SHP77 (cell line): Measurements from ENCODE around the gene SARNP.
A peak's percentile ranks its signal among the peaks of the same experiment; 100 is the strongest.
"Not testable (repeated sequence)": the region's sequence is repeated elsewhere in the genome, so short reads cannot be mapped to it uniquely, and the experiment has no call there.

ENCODE experiments used
- DNase-seq, 2 experiments: peaks; one replicate each; lab custom pipeline; 2025; lab: John Stamatoyannopoulos, UW

Gene SARNP

DNA sequence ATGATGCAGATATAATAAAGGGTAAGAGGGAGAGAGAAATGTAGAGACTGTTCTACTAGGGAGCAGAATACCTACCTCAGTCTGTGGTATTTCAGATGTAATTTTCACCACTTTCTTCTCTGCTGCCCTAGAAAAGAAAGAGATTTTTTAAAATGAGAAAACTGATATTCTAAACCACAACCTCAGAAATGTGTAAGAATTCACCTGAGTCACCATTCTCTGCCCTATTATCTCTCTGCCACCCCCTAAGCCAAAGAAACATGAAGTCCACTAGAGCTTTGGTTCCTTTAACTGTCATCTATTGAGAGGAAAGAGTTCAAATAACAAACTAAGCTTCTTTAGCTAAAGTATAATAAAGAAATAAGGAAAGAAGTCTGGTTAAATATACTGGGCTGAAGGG, 21.6 kb downstream of the SARNP start:
- no peak for DNase-seq

DNA sequence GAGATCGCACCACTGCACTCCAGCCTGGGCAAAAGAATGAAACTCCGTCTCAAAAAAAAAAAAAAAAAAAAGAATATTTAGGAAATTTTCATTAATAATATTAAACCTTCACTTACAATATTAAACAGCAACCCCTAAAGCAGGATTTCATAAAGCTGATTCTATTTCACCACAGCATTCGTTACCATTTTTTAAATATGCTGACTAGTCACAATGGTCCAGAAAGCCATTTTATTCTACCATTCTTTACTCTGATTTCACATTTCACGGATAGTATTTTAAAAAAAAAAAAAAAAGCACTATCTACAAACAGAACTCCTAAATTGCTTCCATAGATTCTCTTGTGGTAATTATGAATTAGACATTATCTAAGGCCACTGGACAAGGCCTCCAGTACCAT, 27.6 kb downstream of the SARNP start:
- DNase-seq: no peak

DNA sequence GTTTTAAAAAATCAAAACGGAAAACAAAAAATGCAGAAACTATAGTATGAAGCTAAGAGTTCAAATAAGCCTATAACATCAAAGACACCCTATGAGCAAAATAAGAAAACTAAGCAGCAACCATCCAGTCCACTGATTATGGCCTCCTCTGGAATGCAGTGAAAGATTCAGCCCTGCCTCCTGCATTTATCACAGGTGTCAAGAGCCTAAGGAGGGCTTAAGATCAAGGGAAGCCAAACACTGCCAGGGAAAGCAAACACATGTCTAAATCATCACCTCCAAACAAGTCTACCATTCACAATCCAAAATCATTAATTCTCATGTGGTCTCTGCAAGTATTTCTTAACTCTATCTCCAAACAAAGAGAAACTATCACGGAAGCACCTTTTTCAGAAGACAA, 28.4 kb downstream of the SARNP start:
- no peak for DNase-seq

DNA sequence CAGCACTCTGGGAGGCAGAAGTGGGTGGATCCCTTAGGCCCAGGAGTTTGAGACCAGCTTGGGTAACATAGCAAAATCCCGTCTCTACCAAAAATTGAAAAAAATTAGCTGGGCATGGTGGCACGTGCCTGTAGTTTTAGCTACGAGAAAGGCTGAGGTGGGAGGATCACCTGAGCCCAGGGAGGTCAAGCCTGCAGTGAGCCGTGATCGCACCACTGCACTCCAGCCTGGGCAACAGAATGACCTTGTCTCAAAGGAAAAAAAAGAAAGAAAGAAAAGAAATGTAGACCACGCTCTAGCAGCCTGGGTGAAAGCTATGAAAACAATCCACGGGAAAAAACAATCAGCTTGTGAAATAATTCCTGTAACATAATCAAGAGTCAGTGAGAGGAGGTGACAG, 29.0 kb downstream of the SARNP start:
- no peak for DNase-seq

DNA sequence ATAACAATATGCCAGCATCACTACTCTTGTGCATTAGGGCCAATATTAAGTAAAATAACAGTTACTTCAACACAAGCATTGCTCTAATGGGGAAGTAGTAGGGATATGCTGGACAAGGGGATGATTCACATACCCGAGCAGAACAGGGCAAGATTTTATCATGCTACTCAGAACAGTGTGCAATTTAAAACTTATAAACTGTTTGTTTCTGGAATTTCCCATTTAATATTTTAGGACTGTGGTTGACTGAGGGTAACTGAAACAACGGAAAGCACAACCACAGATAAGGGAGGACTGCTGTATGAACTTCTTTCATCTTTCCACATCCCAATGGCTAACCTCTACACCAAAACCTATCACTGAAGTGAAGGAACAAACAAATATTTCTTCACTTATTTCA, 36.8 kb downstream of the SARNP start:
- no peak for DNase-seq

DNA sequence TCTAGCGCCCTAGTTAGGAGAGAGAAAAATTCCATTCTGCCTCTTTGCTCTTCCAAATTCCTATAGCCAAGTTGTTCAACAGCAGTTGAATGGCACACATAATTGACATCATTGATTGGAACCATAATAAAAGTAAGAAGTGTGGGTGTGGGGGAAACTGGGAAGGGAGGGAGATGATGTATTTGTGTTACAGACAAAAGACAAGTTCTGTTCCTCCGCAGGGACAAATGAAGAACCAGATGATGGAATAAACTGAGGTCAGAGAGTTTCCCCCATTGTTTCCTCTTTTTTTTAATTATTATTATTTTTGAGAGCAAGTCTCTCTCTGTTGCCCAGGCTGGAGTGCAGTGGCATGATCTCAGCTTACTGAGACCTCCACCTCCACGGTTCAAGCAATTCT, 39.7 kb downstream of the SARNP start:
- DNase-seq: no peak

DNA sequence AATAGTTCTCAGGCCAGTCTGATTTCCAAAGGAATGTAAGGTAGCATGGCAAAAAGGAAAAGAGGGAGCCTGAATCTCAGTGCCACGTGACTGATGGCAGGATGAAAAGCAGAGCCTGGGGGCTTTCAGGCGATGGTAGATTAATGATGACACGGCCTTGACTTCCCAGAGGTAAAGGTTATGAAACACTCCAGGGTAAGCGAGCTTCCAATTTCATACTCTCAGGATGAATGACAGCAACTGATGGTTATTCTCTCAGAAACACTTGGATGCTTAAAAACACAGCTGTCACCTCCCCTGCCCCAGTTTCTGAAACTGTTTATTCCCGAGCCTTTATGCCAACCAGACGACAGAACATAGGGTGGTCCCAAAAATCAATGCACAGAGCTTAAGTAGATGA, 45.8 kb downstream of the SARNP start:
- no peak for DNase-seq

DNA sequence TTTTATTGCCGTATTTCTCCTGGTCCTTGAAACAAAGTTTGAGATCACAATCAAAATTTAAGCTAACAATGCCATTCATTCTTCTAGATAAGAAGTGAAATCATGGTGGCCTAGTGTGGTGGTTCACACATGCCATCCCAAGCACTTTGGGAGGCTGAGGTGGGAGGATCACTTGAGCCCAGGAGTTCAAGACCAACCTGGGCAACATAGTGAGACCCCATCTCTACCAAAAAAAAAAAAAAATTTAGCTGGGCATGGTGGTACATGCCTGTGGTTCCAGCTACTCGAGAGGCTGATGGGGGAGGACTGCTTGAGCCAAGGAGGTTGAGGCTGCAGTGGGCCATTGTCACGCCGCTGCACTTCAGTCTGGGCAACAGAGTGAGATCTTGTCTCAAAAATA, 50.4 kb downstream of the SARNP start:
- no peak for DNase-seq

DNA sequence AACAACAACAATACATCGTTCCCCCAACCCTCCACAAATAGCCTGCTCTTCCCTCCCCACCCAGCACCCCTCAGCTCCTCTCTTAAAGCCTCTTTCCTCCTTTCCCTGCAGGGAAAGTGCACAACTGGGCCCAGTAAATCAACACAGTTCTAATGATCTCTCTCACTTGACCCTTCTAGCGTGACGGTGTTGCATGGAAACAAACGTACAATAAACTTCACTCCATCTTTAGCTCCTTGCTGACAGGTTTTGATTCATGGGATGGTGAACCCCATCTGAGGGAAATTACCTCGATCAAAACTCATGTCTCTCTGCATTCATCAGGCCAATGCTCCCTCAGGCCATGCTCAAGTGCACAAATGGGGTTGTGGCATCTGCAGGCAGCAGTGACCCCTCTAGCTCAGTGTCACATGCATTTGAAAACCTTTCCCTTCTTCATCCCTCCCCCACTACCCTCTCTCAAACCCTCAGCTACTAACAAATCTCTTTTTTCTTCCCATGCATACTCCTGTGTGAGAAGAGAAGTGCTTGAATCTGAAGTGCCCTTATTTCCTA, 51.7 kb downstream of the SARNP start:
- DNase-seq: no peak

DNA sequence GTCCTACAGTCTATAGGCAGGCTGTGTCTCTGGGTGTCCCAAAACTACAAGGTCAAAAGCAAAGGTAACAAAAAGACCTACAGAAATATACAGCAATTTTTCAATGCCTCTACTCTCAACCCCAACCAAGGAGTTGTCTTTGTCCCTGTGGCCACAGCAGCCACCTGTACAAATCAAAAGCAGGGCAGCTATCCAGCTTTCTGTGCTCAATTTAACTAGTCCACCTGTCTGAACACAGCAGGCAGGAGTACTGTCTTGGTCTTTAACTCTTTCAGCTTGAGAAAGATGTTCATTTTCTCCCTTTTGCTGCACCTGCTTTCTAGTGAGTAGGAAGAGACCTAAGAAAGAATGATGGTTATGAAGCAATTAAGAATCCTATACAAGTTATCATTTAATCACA, 54.9 kb downstream of the SARNP start:
- DNase-seq: no peak

DNA sequence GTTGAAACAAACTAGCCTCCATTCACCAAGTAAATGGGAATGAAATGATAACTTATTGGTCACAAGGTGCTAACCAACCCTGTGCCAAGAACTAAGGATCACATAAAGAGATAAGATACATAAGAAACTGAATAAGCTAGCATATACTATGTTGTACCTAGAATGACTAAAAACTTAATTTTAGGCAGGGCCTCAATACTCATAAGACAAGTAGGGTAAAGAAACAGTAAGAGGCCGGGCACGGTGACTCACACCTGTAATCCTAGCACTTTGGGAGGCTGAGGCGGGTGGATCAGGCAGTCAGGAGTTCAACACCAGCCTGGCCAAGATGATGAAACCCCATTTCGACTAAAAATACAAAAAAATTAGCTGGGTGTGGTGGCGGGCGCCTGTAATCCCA, 56.9 kb downstream of the SARNP start:
- DNase-seq: no peak

DNA sequence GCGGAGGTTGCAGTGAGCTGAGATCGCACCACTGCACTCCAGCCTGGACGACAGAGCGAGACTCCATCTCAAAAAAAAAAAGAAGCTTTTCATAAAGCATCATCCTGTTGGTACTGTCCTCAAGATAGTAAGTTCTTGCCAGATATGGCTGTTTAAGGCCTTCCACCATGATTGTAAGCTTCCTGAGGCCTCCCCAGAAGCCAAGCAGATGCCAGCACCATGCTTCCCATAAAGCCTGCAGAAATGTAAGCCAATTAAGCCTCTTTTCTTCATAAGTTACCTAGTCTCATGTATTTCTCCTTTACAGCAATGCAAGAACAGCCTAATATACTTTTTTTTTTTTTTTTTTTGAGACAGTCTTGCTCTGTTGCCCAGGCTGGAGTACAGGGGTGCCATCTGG, 58.9 kb downstream of the SARNP start:
- DNase-seq: not testable (repeated sequence)

DNA sequence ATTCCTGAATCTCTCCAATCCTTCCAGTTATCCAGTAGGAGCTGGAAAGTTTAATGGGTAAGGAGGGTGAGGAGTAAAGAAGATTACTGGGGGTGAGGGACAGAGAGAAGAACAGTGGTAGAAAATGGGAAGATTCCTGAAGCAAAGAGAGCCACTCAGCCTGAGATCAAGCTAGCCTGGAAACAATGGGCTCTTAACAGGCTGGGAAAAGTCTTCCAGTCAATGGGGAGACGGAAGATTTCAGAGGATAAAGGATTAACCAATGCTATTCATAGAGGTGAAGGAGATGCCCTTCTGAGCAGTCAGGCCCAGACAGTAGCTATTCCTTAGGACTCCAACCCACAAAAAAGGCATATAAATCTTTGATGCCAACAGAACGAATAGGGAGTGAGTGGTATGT, 59.8 kb downstream of the SARNP start:
- no peak for DNase-seq

DNA sequence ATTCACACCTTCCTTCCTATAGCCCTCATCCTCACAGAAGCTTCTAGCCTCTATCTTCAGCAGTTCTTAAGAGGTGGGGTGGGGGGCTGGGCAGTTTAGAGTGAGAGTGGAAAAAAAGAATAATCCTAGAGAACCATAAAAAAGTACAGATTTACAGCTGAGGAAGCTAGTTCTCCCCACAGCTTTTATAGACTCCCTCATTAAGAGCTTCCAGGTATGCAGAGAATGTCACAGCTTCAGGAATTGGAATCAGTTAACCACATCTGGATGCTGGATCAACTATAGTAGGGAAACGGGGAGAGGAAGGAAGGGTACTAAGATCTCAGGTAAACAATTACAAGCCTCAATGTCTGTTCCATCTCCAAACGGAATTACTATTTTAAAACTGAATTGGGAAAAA, 62.3 kb downstream of the SARNP start:
- no peak for DNase-seq

DNA sequence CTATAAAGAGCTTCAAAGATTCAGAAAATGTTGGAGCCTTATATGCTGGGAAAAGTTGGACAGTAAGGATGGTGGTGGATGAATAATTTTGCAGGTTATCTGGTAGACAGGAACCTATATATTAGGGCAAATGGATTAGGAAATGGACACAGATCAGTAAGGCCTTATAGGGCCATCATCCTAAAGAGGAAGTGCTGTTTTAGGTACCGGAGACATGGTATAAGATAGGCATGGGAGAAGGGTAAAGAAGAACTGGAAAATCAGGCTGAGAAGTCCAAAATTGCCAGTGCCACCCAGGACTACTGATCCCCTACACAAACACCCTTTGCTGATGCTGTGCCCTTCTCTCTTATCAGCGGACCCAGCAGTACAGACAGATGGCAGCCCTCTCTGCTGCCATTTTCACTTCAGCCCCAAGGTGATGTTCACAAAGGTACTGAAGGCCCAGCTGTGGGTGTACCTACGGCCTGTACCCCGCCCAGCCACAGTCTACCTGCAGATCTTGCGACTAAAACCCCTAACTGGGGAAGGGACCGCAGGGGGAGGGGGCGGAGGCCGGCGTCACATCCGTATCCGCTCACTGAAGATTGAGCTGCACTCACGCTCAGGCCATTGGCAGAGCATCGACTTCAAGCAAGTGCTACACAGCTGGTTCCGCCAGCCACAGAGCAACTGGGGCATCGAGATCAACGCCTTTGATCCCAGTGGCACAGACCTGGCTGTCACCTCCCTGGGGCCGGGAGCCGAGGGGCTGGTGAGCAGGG, 69.1 kb downstream of the SARNP start:
- no peak for DNase-seq

DNA sequence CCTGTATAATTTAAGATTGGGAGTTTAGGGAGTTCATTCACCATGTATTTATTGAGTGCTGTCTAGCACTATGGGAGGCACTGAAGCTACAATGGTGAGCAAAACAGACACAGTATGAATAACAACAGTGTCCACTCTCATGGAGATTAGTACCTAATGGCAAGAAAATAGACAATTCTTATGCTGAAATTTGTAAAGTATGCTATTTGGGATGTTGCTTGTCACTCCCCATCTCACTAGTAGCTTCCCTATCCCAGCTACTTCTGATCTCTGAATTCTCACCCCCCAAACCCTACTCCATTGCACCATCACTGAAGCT, 70.7 kb downstream of the SARNP start:
- DNase-seq: no peak

DNA sequence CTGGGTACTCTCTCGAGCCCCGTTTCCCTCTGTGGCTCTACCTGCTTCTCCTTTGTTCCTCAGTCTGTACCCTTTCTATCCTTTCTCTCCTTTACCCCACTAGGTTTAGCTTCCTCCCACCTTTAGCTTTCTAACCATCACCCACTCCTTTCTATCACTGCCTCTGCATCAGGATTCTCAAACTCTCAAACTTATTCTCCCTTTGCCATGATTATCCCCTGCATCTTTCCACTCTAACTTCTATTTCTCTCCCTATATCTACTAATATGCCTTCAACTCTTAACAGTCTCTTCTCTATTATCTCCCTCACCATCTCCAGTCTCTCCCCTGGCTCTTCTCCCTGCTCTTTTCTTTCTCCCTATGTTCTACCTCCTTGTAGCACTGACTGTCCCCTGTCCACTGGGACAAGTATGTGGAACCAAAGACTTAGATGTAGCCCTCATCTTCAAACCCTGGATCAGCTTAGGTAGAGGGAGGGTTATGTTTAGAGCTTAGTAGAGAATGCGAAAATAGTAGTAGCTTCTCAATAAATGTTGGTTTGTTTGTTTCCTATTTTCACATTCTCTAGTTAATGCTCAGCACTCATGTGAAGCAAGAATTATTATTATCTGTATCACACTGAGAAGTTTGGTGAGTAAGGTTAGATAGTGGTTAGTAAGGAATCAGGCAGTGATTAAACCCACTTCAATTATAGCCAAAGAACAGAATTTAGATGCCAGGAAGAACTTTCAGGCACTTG, 71.2 kb downstream of the SARNP start:
- DNase-seq: no peak

DNA sequence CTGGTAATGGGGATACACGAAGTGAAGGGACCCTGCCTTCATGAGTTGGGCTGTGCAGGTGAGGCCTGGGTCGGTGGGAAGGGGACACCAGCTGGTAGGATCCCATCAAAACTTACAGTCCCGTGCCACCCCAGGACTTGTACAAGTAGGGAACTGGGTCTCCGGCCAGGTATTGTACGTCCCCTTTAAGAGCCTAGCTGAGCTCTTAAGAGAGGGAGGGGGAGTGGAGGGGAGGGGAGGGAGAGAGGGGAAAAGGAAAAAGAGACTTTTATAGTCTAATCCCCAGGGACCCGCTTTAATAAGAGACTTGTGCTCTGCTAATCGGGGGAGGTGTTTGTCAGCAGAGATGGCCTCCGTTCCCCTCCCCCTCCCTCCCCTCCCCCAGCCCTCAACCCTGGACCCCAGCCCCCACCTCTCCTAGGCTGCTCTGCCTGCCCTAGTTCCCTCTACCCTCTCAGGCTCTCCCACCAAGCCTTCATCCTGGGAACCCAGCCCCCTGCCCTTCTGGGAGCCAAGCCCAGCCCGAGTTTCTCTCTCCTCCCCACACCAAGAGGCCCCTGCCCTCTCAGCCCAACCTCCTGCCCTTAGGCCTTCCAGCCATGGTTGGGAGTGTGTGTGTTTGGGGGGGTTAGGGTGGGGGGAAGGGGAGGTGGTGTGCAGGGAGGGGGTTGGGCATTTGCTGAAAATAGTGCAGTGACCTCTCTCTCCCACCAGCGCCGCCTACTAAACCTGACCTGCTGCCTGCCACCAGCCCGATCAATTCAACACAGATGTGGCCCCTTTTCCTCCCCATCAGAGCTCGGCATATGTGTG, 72.0 kb downstream of the SARNP start:
- no peak for DNase-seq

DNA sequence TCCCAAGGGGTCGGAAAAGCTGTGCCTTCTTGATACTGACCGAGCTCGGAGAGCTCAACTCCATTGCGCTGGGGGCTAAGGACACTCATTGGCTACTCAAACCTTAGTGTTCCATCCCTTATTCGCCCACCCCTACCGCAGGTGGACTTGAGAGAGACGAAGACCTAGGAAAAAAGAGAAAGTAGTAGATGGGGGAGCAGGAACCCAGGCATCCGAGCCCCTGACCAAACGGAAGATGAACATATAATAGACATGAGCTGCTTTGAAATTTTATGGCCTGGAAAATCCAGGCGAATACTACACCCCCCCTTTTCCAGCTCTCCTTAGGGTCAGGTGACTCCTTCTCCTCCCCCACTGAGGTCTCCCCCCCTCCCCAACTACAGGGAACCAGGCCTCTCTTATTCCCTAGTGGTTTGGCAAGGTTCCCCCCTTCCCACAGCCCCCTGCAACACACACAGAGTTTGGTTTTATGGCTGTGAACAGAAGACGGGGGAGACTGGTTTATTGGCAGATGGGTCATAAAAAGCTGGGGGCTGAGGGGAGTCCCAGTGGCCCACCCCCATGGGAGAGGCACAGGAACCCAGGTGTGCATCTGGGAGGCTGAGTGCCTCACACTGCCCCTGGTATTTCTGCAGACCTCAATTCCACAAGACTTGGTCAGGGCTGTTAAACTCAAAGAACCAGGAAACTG, 73.0 kb downstream of the SARNP start:
- no peak for DNase-seq

DNA sequence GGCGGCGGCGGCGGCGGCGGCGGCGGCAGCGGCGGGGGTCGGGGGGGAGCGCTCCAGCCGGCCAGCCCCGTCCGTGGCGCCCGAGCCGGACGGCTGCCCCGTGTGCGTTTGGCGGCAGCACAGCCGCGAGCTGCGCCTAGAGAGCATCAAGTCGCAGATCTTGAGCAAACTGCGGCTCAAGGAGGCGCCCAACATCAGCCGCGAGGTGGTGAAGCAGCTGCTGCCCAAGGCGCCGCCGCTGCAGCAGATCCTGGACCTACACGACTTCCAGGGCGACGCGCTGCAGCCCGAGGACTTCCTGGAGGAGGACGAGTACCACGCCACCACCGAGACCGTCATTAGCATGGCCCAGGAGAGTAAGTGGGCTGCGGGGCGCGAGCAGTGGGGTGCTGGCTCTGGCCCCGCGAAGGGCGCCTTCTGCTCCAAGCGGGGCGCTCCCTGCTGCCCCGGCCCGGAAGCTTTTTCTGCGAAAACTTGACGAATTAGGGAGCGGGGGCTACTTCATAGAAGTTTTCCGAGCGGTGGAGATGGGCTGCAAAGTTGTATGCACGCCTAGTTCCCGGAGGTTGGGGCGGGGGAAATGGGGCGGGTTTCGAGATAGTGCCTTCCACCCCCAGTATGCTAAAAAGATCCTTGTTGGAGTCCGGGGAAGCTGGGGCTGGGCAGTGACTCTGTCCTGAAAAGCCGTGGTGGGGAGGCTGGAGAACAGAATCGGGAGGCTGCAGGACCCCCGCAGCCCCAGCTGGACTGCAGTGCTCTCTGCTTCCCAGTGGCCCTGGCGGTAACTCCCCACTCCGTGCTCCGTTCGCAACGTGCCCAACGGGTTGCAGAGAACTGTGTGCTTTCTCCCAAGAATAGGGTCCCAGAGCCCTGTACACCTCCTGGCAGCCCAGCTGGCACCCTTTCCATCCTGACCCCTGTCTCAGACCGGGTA, 73.9 kb downstream of the SARNP start:
- DNase-seq: peak; percentile 8 to 39
